ENCODE results near the gene NDUFA6.

Gene NDUFA6

GRCh38 chr22:42091455-42091782 is 847 bp upstream of the NDUFA6 start:
- TF ChIP-seq ZBTB10 (tag by site-specific recombination; IDR thresholded peaks at IDR 0.05) (no peak), ZNF843 (tag by site-specific recombination; IDR thresholded peaks at IDR 0.05) (no peak), ZNF280C (tag by site-specific recombination; IDR thresholded peaks at IDR 0.05) (no peak), ZNF621 (tag by site-specific recombination; IDR thresholded peaks at IDR 0.05) (no peak), ZBTB26 (tag by site-specific recombination; optimal IDR thresholded peaks at IDR 0.05) (no peak)
- Histone ChIP-seq H3K9me3 (ENCODE audit: control insufficient read depth, insufficient read depth, low read depth, low read length) (no peaks in the 10 kb centered on the region), H3K27ac (ENCODE audit: extremely low read depth, low read depth, low read length) (peak overlapping the region; percentile 71), H3K4me3 (ENCODE audit: low read depth, low read length) (peak overlapping the region; percentile 58), H3K4me1 (ENCODE audit: control insufficient read depth, insufficient read depth, low read length) (no peaks in the 10 kb centered on the region), H3K36me3 (ENCODE audit: control insufficient read depth in 2 of 2, insufficient read depth in 1 of 2, low read length in 2 of 2) (peaks cover 22% of the 10 kb centered on the region in 2 experiments)
- ChIA-PET CTCF (interaction anchor here (0.6 to 5.4 kb wide), 33 partner anchors 9 to 501 kb away, joined by 3 to 43 read pairs (median 4); no protein-coding TSS in a partner anchor), POLR2A (interaction anchor here (0.9 to 4.6 kb wide), 10 partner anchors 7 to 403 kb away, joined by 3 to 56 read pairs (median 6); partner anchors contain the start of genes CCDC134, CENPM, SEPTIN3 and SMDT1)

- no peak overlapping the region for H3K4me3 ChIP-seq (ENCODE audit: low read depth, low read length)
- H3K4me1 ChIP-seq (ENCODE audit: control insufficient read depth, insufficient read depth, low read length), result no peaks in the 10 kb centered on the region
- CTCF ChIA-PET, result interaction anchor here (0.6 to 1.0 kb wide), 3 partner anchors 8 to 331 kb away, joined by 3 to 5 read pairs (median 3); no protein-coding TSS in a partner anchor
- no peak overlapping the region for H3K27ac ChIP-seq (ENCODE audit: extremely low read depth, low read depth, low read length)
- H3K36me3 ChIP-seq (ENCODE audit: control insufficient read depth in 2 of 2, insufficient read depth in 1 of 2, low read length in 2 of 2), result peaks cover 15 to 66% of the 10 kb centered on the region in 2 experiments
- H3K9me3 ChIP-seq (ENCODE audit: control insufficient read depth, insufficient read depth, low read depth, low read length), result no peaks in the 10 kb centered on the region
- TF ChIP-seq ZNF621 (tag by site-specific recombination; IDR thresholded peaks at IDR 0.05), result no peak
- TF ChIP-seq SCRT2 (tag by site-specific recombination; IDR thresholded peaks at IDR 0.05), result peak; percentile 52
- POLR2A ChIA-PET, result interaction anchor here (1.2 kb wide), 1 partner anchor 497 kb away, joined by 3 read pairs; the partner anchor contains the start of gene PMM1
Measured at GRCh38 chr22:42086051-42086450, 4.5 kb downstream of the NDUFA6 start.

- no peaks in the 10 kb centered on the region for H3K9me3 ChIP-seq (ENCODE audit: control insufficient read depth, insufficient read depth, low read depth, low read length)
- no peak for TF ChIP-seq CTCF (tag by site-specific recombination; IDR thresholded peaks at IDR 0.05)
- CTCF ChIA-PET, result interaction anchor here (1.0 kb wide), 1 partner anchor 28 kb away, joined by 3 read pairs; no protein-coding TSS in a partner anchor
- peaks cover 4% of the 10 kb centered on the region; the same call in 1 of the 2 replicates for H3K4me1 ChIP-seq (ENCODE audit: control insufficient read depth, insufficient read depth, low read length)
- POLR2A ChIA-PET, result interaction anchor here (0.6 to 1.3 kb wide), 3 partner anchors 138 to 930 kb away, joined by 3 to 6 read pairs (median 3); partner anchors contain the start of genes CENPM and PACSIN2
- no peak overlapping the region for H3K27ac ChIP-seq (ENCODE audit: extremely low read depth, low read depth, low read length)
- H3K4me3 ChIP-seq (ENCODE audit: low read depth, low read length), result no peak overlapping the region
- H3K36me3 ChIP-seq (ENCODE audit: control insufficient read depth in 2 of 2, insufficient read depth in 1 of 2, low read length in 2 of 2), result peaks cover 15 to 66% of the 10 kb centered on the region in 2 experiments
Measured at GRCh38 chr22:42084874-42085273, 5.7 kb downstream of the NDUFA6 start.

- H3K27ac ChIP-seq (ENCODE audit: extremely low read depth, low read depth, low read length), result no peak overlapping the region
- H3K4me1 ChIP-seq (ENCODE audit: control insufficient read depth, insufficient read depth, low read length), result peaks cover 4% of the 10 kb centered on the region; the same call in 1 of the 2 replicates
- POLR2A ChIA-PET, result interaction anchor here (0.5 to 1.0 kb wide), 2 partner anchors 92 to 136 kb away, joined by 3 to 4 read pairs; partner anchors contain the start of gene CENPM
- TF ChIP-seq ZNF571 (tag by site-specific recombination; IDR thresholded peaks at IDR 0.05), result no peak
- no peak for TF ChIP-seq ZSCAN5A (tag by site-specific recombination; IDR thresholded peaks at IDR 0.05)
- TF ChIP-seq SP7 (tag by site-specific recombination; IDR thresholded peaks at IDR 0.05), result no peak
- no peak for TF ChIP-seq MEIS1 (CRISPR knock-in tag; IDR thresholded peaks at IDR 0.05; ENCODE audit: borderline replicate concordance)
- no peak for TF ChIP-seq ZNF398 (tag by site-specific recombination; IDR thresholded peaks at IDR 0.05)
- TF ChIP-seq ZNF600 (tag by site-specific recombination; IDR thresholded peaks at IDR 0.05), result no peak
- no peak for TF ChIP-seq ZNF48 (tag by site-specific recombination; IDR thresholded peaks at IDR 0.05)
- TF ChIP-seq ZNF132 (tag by site-specific recombination; IDR thresholded peaks at IDR 0.05; ENCODE audit: borderline replicate concordance), result no peak
Measured at GRCh38 chr22:42083119-42083518, 7.5 kb downstream of the NDUFA6 start.

More at GRCh38 chr22:42083119-42083518, 7.5 kb downstream of the NDUFA6 start:
- Histone ChIP-seq H3K9me3 (ENCODE audit: control insufficient read depth, insufficient read depth, low read depth, low read length) (no peaks in the 10 kb centered on the region), H3K4me3 (ENCODE audit: low read depth, low read length) (no peak overlapping the region), H3K36me3 (ENCODE audit: control insufficient read depth in 2 of 2, insufficient read depth in 1 of 2, low read length in 2 of 2) (peaks cover 15 to 59% of the 10 kb centered on the region in 2 experiments)
- CTCF ChIA-PET, result interaction anchor here (0.6 to 0.7 kb wide), 2 partner anchors 49 to 485 kb away, joined by 3 read pairs; no protein-coding TSS in a partner anchor
